ENCODE measurements around the gene PTBP3.

The PTBP3 gene

DNA sequence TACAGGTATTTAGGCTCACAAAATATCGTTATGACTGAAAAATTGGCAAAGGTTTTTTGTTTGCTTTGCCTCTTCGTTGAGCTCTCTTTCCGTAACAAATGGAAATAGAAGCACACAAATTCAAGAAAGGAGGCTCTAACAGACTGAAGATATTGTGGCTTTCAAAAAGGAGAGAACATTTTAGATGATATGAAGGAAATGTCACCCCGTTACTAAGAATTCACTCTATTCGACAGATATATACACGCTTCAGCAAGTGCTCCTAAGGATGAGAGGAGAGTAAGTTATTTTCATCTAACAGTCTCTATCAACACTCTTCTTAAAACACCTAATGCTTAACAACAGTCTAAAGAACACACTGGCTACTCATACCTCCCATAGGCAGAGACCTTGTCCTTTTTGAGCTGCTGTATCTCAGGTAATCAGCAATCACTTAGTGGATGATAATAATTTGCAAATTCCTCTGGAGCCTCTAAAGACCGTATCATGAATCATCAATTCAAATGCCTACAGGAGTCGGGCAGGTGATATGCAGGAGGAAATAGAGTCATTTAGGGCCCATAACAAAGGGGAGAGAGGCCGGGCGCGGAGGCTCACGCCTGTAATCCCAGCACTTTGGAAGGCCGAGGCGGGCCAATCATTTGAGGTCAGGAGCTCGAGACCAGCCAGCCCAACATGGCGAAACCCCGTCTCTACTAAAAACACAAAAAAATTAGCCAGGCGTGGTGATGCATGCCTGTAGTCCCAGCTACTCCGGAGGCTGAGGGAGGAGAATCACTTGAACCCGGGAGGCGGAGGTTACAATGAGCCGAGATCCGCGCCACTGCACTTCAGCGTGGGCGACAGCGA is 45.1 kb upstream of the PTBP3 start:
- TF ChIP-seq CTCF (conservative IDR thresholded peaks at IDR 0.05; ENCODE audit: low read length) (no peak), EZH2phosphoT487 (IDR thresholded peaks at IDR 0.05; ENCODE audit: borderline replicate concordance) (no peak)
- Histone ChIP-seq H3F3A (ENCODE audit: low read depth) (no peaks in the 10 kb centered on the region; the same call in 1 of the 2 replicates), H3K36me3 (ENCODE audit: insufficient read depth, low read length) (no peaks in the 10 kb centered on the region), H3K4me1 (ENCODE audit: insufficient read depth, low read length, poor library complexity, severe bottlenecking) (peaks cover 37% of the 10 kb centered on the region), H4K20me1 (ENCODE audit: insufficient read depth, low read length, poor library complexity, severe bottlenecking) (no peaks in the 10 kb centered on the region), H2AFZ (ENCODE audit: low read length) (peak overlapping the region; percentile 99), H3K9me3 (ENCODE audit: insufficient read depth, low read depth, low read length) (no peaks in the 10 kb centered on the region), H3K4me2 (ENCODE audit: low read depth, low read length, poor library complexity, severe bottlenecking) (peak overlapping the region; percentile 82), H3K79me2 (ENCODE audit: insufficient read depth, low read length) (peaks cover 44% of the 10 kb centered on the region), H3K9ac (ENCODE audit: low read depth, low read length, poor library complexity, severe bottlenecking) (peak overlapping the region; percentile 98), H3K27me3 (ENCODE audit: insufficient read depth, low read length, poor library complexity, severe bottlenecking) (no peaks in the 10 kb centered on the region), H3K4me3 (ENCODE audit: low read length, poor library complexity, severe bottlenecking) (peak overlapping the region; percentile 100), H3K9me2 (replicated peaks; ENCODE audit: low read depth, low read length) (no peaks in the 10 kb centered on the region)

DNA sequence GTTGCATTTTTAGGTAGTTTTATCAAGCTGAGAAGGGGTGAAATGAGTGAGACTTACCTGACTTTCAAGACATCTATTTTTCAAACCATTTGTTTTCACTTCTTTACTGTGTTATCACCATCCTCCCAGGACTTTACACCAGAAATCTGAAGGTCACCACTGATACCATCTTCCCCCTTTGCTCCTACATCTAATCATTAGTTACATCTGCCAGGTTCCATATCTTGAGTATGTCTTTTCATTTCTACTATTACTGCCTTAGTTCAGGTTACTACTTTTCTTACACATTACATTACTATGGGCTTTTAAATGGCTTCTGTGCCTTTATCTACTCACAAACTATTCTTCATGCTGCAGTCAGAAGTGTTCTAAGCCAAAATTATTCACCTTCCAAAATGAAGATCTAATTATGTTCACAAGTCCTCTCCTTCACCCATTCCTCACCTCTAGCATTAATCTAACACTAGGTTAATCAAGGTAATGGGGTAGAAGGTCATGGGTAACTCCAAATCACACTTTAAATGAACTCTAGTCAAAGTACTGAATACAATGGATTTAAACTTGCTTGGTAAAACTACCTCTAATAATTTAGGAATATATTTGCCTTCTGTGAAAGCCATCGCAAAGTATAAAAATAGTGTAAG is 44.4 kb upstream of the PTBP3 start:
- peaks cover 35% of the 10 kb centered on the region for H3K4me1 ChIP-seq (ENCODE audit: insufficient read depth, low read length, poor library complexity, severe bottlenecking)
- H2AFZ ChIP-seq (ENCODE audit: low read length): no peak overlapping the region
- peaks cover 44% of the 10 kb centered on the region for H3K79me2 ChIP-seq (ENCODE audit: insufficient read depth, low read length)
- H3F3A ChIP-seq (ENCODE audit: low read depth): no peaks in the 10 kb centered on the region; the same call in 1 of the 2 replicates
- peak overlapping the region; percentile 98 for H3K9ac ChIP-seq (ENCODE audit: low read depth, low read length, poor library complexity, severe bottlenecking)
- H3K4me2 ChIP-seq (ENCODE audit: low read depth, low read length, poor library complexity, severe bottlenecking): peak overlapping the region; percentile 82
- H3K4me3 ChIP-seq (ENCODE audit: low read length, poor library complexity, severe bottlenecking): peak overlapping the region; percentile 100
- no peaks in the 10 kb centered on the region for H3K36me3 ChIP-seq (ENCODE audit: insufficient read depth, low read length)
- TF ChIP-seq CTCF (conservative IDR thresholded peaks at IDR 0.05; ENCODE audit: low read length) (no peak), EZH2phosphoT487 (IDR thresholded peaks at IDR 0.05; ENCODE audit: borderline replicate concordance) (no peak)
- H3K27me3 ChIP-seq (ENCODE audit: insufficient read depth, low read length, poor library complexity, severe bottlenecking): no peaks in the 10 kb centered on the region
- H4K20me1 ChIP-seq (ENCODE audit: insufficient read depth, low read length, poor library complexity, severe bottlenecking): no peaks in the 10 kb centered on the region
- no peaks in the 10 kb centered on the region for H3K9me3 ChIP-seq (ENCODE audit: insufficient read depth, low read depth, low read length)
- no peaks in the 10 kb centered on the region for H3K9me2 ChIP-seq (replicated peaks; ENCODE audit: low read depth, low read length)

GRCh38 chr9:112377087-112377486 is 43.7 kb upstream of the PTBP3 start:
- H3K4me3 ChIP-seq (ENCODE audit: low read length, poor library complexity, severe bottlenecking): peak overlapping the region; percentile 100
- H4K20me1 ChIP-seq (ENCODE audit: insufficient read depth, low read length, poor library complexity, severe bottlenecking): no peaks in the 10 kb centered on the region
- peak overlapping the region; percentile 82 for H3K4me2 ChIP-seq (ENCODE audit: low read depth, low read length, poor library complexity, severe bottlenecking)
- peaks cover 29% of the 10 kb centered on the region for H3K4me1 ChIP-seq (ENCODE audit: insufficient read depth, low read length, poor library complexity, severe bottlenecking)
- no peaks in the 10 kb centered on the region for H3F3A ChIP-seq (ENCODE audit: low read depth)
- TF ChIP-seq EZH2phosphoT487 (IDR thresholded peaks at IDR 0.05; ENCODE audit: borderline replicate concordance) (no peak), CTCF (conservative IDR thresholded peaks at IDR 0.05; ENCODE audit: low read length) (no peak)
- no peaks in the 10 kb centered on the region for H3K27me3 ChIP-seq (ENCODE audit: insufficient read depth, low read length, poor library complexity, severe bottlenecking)
- peaks cover 44% of the 10 kb centered on the region for H3K79me2 ChIP-seq (ENCODE audit: insufficient read depth, low read length)
- H3K9ac ChIP-seq (ENCODE audit: low read depth, low read length, poor library complexity, severe bottlenecking): peak overlapping the region; percentile 98
- no peaks in the 10 kb centered on the region for H3K9me3 ChIP-seq (ENCODE audit: insufficient read depth, low read depth, low read length)
- no peak overlapping the region for H2AFZ ChIP-seq (ENCODE audit: low read length)
- no peaks in the 10 kb centered on the region for H3K9me2 ChIP-seq (replicated peaks; ENCODE audit: low read depth, low read length)
- H3K36me3 ChIP-seq (ENCODE audit: insufficient read depth, low read length): no peaks in the 10 kb centered on the region

Measured in Loucy (cell line).